Vagina (tissue), 2 donors: ENCODE data around the gene STX17.

Source experiments
- CTCF ChIP-seq, 3 experiments: fragments of 450-650 bp in 2 of 3; fragments of 200-600 bp in 1 of 3; sonication (generic) in 1 of 3; IDR thresholded peaks; one replicate each; pipeline ENCODE4 v1.5.1; 2017 to 2019; ENCODE audit warnings: antibody characterized with exemption in 3 of 3, mild to moderate bottlenecking in 2 of 3, moderate library complexity in 2 of 3
- POLR2A ChIP-seq, 2 donors: fragments of 450-650 bp; IDR thresholded peaks; one replicate each; pipeline ENCODE4 v1.6.1; 2017; ENCODE audit warnings: antibody characterized with exemption in 2 of 2, mild to moderate bottlenecking in 2 of 2, moderate library complexity in 2 of 2

- no peak for TF ChIP-seq CTCF (IDR thresholded peaks at IDR 0.05)
- TF ChIP-seq POLR2A (IDR thresholded peaks at IDR 0.05): no peak
Observed at GRCh38 chr9:100014846-100015245, 108.4 kb downstream of the STX17 start.
